RWPE1 (cell line): ENCODE results near the gene RIPK3.
A peak's percentile ranks its signal among the peaks of the same experiment; 100 is the strongest.

Source experiments
- CTCF ChIA-PET: fragments of 350-600 bp; sonication (Branson Sonifier 250); formaldehyde crosslinking; extraction: SDS; loops from one replicate; lab custom pipeline; 2021; lab: Yijun Ruan, JAX
- POLR2A ChIA-PET: fragments of 400-600 bp; formaldehyde crosslinking; extraction: SDS; loops from one replicate; lab custom pipeline; 2020; ENCODE audit warnings: antibody characterized with exemption; ENCODE audit not compliant: low non-redundant PET; lab: Yijun Ruan, JAX
- DNase-seq: peaks from one replicate; pipeline ENCODE4 v3.0.0; 2012; ENCODE audit warnings: low spot score
- H3K27ac ChIP-seq: fragments of 450-650 bp; 2 replicates; pipeline ENCODE4 v1.5.1; 2017
- TF ChIP-seq, protein P1 (sequence below): fragments of 450-650 bp; conservative IDR thresholded peaks from 2 replicates; pipeline ENCODE4 v1.5.1; 2017; ENCODE audit warnings: low read depth, mild to moderate bottlenecking

Gene RIPK3

DNA sequence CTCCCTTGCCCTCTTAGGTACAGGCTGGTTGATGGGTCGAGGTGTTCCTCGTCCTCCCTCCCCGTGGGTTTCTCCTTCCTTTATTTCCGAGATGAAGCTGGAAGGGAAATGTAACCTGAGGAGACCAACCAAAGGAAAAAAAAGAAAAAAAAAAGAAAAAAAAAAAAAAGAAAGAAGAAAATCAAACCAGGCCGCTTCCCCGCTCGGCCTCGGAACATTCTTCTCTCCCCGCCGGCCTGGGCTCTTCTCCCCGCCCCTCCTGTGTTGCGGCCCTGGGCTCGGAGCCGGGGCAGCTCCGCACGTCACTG, 26.6 kb upstream of the RIPK3 start:
- peak overlapping the region; percentile 47 for H3K27ac ChIP-seq
- no peak for DNase-seq
- CTCF ChIA-PET = interaction anchor here (0.7 to 2.0 kb wide), 3 partner anchors 33 to 65 kb away, joined by 5 to 11 read pairs (median 9); no protein-coding TSS in a partner anchor
- TF ChIP-seq, protein P1, sequence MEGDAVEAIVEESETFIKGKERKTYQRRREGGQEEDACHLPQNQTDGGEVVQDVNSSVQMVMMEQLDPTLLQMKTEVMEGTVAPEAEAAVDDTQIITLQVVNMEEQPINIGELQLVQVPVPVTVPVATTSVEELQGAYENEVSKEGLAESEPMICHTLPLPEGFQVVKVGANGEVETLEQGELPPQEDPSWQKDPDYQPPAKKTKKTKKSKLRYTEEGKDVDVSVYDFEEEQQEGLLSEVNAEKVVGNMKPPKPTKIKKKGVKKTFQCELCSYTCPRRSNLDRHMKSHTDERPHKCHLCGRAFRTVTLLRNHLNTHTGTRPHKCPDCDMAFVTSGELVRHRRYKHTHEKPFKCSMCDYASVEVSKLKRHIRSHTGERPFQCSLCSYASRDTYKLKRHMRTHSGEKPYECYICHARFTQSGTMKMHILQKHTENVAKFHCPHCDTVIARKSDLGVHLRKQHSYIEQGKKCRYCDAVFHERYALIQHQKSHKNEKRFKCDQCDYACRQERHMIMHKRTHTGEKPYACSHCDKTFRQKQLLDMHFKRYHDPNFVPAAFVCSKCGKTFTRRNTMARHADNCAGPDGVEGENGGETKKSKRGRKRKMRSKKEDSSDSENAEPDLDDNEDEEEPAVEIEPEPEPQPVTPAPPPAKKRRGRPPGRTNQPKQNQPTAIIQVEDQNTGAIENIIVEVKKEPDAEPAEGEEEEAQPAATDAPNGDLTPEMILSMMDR = no peak
- POLR2A ChIA-PET = interaction anchor here (0.6 kb wide), 1 partner anchor 272 kb away, joined by 4 read pairs; no protein-coding TSS in a partner anchor

DNA sequence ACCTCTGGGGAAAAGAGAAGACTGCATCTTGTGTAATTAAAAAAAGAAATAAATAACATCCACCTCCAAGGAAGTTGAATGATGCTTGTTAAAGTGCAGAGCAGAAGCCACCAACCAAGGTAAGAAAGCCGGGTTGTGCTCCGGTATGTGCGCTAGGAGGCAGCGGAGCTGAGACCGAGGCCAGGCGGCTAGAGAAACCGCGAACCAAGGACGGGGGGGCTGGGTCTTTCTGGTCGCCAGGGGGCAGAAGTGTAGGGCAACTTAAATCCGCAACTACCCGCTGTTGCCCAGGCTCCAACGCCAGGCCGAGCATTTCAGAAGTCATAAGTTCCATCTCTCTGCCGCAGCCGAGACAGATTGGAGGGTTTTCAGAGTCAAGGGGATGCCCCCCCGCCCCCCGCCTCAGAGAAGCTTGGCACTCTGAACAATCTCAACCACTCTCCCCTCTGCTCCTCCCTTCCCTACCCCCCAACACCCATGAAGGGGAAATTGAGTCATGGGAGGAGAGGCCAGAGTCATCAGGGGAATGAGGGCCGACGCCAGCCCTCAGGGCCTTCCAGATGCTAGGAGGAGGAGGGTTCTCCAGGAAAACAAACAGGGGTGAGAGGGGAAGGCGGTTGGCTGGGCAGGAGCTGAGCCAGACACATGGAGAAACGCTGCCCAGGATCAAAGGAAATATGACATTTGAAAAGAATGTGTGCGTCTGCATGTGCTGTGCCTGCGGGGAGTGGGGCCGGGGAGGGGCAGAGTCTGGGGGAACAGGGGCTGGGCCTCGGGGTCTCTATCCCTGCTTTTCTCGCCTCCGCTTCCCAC, 26.0 kb upstream of the RIPK3 start:
- TF ChIP-seq, protein P1 = peak; percentile 30; the same call in 1 of the 2 replicates
- no peak for DNase-seq
- peak overlapping the region; percentile 47 for H3K27ac ChIP-seq
- ChIA-PET POLR2A (interaction anchor here (0.6 kb wide), 1 partner anchor 271 kb away, joined by 4 read pairs; no protein-coding TSS in a partner anchor), CTCF (interaction anchor here (0.7 to 2.0 kb wide), 3 partner anchors 32 to 66 kb away, joined by 5 to 11 read pairs (median 9); no protein-coding TSS in a partner anchor)

DNA sequence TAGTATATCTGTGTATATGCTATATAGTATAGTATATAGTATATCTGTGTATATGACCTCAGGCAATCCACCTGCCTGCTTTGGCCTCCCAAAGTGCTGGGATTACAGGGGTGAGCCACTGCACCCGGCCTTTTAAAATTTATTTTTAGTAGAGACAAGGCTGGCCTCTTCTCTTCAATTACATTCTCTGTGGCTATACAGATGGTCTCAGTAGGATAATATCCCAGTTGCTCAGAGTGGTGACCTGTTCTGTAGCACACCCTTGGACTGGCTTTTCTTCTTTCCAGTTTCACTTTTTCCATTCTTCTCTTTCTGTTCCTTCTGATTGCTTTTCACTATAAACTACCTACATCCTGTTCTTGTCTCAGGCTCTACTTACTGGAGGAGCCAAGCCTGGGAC, 25.1 kb upstream of the RIPK3 start:
- TF ChIP-seq, protein P1 = no peak
- ChIA-PET CTCF (no interaction called here), POLR2A (no interaction called here)
- DNase-seq = no peak
- H3K27ac ChIP-seq = no peak overlapping the region

DNA sequence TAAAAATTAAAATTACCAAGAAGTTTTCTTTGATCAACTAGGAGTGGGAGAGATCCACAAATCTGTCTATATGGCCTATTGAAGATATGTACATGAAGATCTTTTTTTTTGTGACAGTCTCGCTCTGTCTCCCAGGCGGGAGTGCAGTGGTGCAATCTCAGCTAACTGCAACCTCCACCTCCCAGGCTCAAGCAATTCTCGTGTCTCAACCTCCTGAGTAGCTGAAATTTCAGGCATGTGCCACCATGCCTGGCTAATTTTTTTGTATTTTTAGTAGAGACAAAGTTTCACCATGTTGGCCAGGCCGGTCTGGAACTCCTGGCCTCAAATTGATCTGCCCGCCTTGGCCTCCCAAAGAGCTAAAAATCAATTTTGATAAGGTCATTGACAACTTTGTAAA, 23.6 kb upstream of the RIPK3 start:
- ChIA-PET POLR2A (no interaction called here), CTCF (no interaction called here)
- TF ChIP-seq, protein P1 = no peak
- no peak overlapping the region for H3K27ac ChIP-seq
- DNase-seq = no peak

DNA sequence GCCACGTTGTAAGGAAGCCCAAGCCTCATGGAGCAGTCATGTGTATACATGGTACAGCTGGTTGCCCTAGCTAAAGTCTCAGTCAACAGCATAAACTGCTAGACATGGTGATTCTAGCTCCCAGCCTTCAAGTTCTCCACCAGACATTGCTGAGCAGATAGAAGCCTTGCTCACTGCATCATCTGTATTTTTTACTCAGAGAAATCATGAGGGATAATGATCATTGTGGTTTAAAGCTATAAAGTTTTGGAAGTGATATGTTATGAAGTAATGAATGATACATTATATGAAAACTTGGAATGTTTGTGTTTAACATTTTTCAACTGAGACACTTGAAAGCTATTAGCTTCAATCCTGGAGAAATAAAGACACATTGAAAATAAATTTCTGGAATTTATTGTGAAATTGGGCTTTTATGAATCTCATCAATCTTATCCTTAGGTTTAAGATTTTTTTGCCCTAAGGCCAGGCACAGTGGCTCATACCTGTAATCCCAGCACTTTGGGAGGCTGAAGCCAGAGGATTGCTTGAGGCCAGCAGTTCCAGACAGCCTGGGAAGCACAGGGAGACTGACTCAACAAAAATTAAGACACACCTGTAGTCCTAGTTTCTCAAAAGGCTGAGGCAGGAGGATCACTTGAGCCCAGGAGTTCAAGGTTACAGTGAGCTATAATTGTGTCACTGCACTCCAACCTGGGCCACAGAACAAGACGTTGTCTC, 22.6 kb upstream of the RIPK3 start:
- ChIA-PET CTCF (interaction anchor here (0.6 to 1.4 kb wide), 4 partner anchors 14 to 1223 kb away, joined by 3 to 8 read pairs (median 4); no protein-coding TSS in a partner anchor), POLR2A (no interaction called here)
- H3K27ac ChIP-seq = no peak overlapping the region
- TF ChIP-seq, protein P1 = no peak
- DNase-seq = no peak

DNA sequence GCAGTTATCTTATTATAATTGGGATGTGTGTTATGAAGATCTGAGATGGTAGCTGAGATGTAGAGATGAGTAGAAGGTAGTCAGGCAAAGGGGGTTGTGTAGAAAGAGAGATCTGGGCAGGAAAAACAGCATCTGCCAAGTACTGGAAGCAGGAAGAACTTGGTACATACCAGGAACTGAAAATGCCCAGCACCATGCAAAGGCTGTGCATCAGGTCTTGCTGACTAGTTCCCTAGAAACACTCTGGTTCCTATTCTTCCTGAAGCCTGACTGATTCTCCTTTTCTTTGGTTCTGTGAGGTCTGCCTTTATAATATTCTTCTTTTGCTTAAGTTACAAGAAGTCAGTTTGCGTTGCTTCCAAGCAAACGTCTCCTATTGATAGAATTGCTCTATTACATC, 21.5 kb upstream of the RIPK3 start:
- ChIA-PET POLR2A (interaction anchor here (0.6 kb wide), 1 partner anchor 239 kb away, joined by 5 read pairs; no protein-coding TSS in a partner anchor), CTCF (interaction anchor here (0.6 to 1.4 kb wide), 4 partner anchors 13 to 1222 kb away, joined by 3 to 8 read pairs (median 4); no protein-coding TSS in a partner anchor)
- DNase-seq = no peak
- TF ChIP-seq, protein P1 = no peak
- H3K27ac ChIP-seq = no peak overlapping the region
